Keratinocyte (primary cell): ENCODE results near the gene STK33.

ENCODE experiments used
- EZH2 ChIP-seq: IDR thresholded peaks from one replicate; pipeline ENCODE4 v1.6.1; 2012; ENCODE audit warnings: inconsistent platforms, mild to moderate bottlenecking, low read length, moderate library complexity
- TF ChIP-seq, protein P1 (sequence below), 3 experiments: IDR thresholded peaks in 1 of 3; conservative IDR thresholded peaks in 1 of 3; optimal IDR thresholded peaks in 1 of 3; 2 replicates in 2 of 3; 3 replicates in 1 of 3; pipeline versions ENCODE3 to v1.5.1; 2011; ENCODE audit warnings: low read length in 3 of 3, mild to moderate bottlenecking in 3 of 3, moderate library complexity in 2 of 3, control low read depth in 1 of 3, inconsistent platforms in 1 of 3; ENCODE audit not compliant: insufficient read depth in 2 of 3; ENCODE audit errors: extremely low read depth in 1 of 3

DNA sequence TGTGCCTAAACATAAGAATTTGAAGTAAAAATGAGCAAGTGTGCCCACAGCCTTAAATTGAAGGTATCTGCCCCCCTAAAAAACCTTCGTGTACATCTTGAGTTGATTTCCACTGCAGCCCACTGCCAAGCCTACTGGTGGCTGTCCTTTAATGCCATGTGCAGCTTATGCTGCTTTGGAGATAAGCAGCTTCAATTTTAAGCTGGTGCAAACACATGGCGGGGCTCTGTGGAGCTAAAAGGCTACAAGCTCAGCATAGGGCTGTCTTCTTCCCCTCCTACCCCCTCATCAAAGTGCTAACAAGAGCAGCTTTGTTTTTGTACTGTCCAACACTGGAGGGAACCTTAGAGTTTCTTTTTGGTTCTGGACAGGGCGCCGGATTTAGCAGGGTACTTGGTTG is 201.9 kb downstream of the STK33 start:
- TF ChIP-seq, protein P1, sequence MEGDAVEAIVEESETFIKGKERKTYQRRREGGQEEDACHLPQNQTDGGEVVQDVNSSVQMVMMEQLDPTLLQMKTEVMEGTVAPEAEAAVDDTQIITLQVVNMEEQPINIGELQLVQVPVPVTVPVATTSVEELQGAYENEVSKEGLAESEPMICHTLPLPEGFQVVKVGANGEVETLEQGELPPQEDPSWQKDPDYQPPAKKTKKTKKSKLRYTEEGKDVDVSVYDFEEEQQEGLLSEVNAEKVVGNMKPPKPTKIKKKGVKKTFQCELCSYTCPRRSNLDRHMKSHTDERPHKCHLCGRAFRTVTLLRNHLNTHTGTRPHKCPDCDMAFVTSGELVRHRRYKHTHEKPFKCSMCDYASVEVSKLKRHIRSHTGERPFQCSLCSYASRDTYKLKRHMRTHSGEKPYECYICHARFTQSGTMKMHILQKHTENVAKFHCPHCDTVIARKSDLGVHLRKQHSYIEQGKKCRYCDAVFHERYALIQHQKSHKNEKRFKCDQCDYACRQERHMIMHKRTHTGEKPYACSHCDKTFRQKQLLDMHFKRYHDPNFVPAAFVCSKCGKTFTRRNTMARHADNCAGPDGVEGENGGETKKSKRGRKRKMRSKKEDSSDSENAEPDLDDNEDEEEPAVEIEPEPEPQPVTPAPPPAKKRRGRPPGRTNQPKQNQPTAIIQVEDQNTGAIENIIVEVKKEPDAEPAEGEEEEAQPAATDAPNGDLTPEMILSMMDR (optimal IDR thresholded peaks at IDR 0.05 in 1 of 3, IDR thresholded peaks at IDR 0.05 in 1 of 3, conservative IDR thresholded peaks at IDR 0.05 in 1 of 3; ENCODE audit: extremely low read depth in 1 of 3, insufficient read depth in 2 of 3, low read length in 3 of 3) = no peak
- TF ChIP-seq EZH2 = no peak
